PFSK-1 (cell line): ENCODE data around the gene MAPK14.

ENCODE experiments used
- POLR2AphosphoS5 ChIP-seq: IDR thresholded peaks from 2 replicates; pipeline ENCODE4 v1.6.1; 2012; ENCODE audit warnings: low read depth, mild to moderate bottlenecking, control low read depth, low read length, moderate library complexity
- TAF1 ChIP-seq: IDR thresholded peaks from 2 replicates; pipeline ENCODE4 v1.6.1; 2012; ENCODE audit warnings: low read length, control low read depth, borderline replicate concordance; ENCODE audit not compliant: insufficient read depth

DNA sequence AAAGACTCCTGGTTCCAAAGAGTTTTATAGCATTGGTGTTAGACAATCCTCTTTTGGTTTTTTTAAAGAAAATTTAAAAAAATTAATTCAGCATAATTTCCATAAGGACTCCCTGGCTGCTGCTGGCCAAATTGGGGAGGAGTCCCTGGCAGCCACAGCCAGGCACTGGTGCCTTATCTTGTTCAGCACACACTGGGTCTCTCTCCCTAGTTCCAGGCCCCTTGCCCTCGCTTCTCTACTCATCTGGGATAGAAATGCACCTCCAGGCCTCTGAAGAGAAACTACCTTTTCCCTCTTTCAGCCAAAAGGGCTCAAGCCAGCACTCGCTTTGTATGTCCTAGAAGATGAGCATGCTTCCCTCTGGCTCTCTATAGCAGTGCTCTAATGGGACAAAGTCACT, 89.3 kb downstream of the MAPK14 start:
- TF ChIP-seq POLR2AphosphoS5 (no peak), TAF1 (no peak)
